ENCODE measurements around the gene TCAP. TPM values are rescaled to one million over a fixed set of nuclear protein-coding genes. Genes with fewer than 3 reads are reported as not detected.

Gene TCAP
- total RNA-seq, 2 donors from 2014 or later: 1.5 to 1.9 TPM

GRCh38 chr17:39617446-39618245 is 47.5 kb upstream of the TCAP start:
- no peaks in the 10 kb centered on the region for H3K9me3 ChIP-seq (ENCODE audit: control insufficient read depth, low read length)
- H3K4me3 ChIP-seq (ENCODE audit: low read length): peak overlapping the region; percentile 71
- Mint-ChIP-seq H3K27me3 (ENCODE audit: insufficient read depth) (peaks cover 94% of the 10 kb centered on the region), H3K9me3 (no peaks in the 10 kb centered on the region), H3K36me3 (ENCODE audit: low read depth) (no peaks in the 10 kb centered on the region), H3K4me3 (peak overlapping the region; percentile 59), H3K4me1 (peaks cover 3% of the 10 kb centered on the region), H3K27ac (no peak overlapping the region)
- 1% methylated on average over 17 to 79 of the region's 79 CpGs for WGBS, 2 experiments (ENCODE audit: insufficient coverage in 1 of 2, insufficient read length in 1 of 2)
- no peak overlapping the region for H3K9ac ChIP-seq (ENCODE audit: extremely low read depth, low read length, poor library complexity, severe bottlenecking)
- H3K27me3 ChIP-seq (ENCODE audit: control insufficient read depth, insufficient read depth, low read length, poor library complexity, severe bottlenecking): peaks cover 87% of the 10 kb centered on the region
- TF ChIP-seq CTCF (conservative IDR thresholded peaks at IDR 0.05): no peak
- H3K27ac ChIP-seq (ENCODE audit: low read depth, low read length): no peak overlapping the region
- H3K36me3 ChIP-seq (ENCODE audit: control insufficient read depth, insufficient read depth, low read length): no peaks in the 10 kb centered on the region
- H3K4me1 ChIP-seq (ENCODE audit: control insufficient read depth, insufficient read depth, low read length): no peaks in the 10 kb centered on the region
- DNase-seq: peak; percentile 80

DNA sequence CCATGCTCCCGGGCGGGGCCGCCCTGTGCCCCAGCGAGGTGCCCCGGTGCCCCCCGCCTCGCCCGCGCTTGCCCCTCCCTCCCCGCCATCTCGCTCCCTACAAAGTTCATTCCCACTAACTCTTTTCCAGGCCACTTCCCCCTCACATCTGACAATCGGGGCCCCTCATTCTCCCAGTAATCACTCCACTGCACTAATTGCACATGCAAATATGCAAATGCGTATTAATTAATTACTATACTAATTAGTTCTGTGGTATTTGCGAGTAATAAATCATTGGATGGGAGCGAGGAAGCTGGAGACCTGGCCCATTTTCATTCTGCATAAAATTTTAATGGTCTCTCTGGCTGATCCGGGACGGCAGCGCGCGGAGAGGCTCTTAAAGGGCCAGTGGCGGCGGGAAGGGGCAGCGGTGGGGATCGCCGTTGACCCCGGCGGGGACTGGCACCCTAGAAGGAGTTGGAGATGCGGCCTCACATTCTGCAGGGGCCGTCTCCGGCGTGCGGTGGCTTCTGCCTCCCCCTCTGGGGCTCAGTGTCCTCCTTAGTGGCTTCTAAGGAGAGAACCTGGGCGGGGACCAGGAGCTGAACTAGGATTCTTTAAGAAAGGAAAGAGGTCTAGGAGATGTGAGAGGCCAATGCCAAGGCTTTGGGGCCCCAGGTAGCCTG is 46.8 kb upstream of the TCAP start:
- no peaks in the 10 kb centered on the region for H3K9me3 ChIP-seq (ENCODE audit: control insufficient read depth, low read length)
- WGBS, 2 experiments (ENCODE audit: insufficient coverage in 1 of 2, insufficient read length in 1 of 2): 0 to 3% methylated on average over 19 to 32 of the region's 33 CpGs
- no peak overlapping the region for H3K9ac ChIP-seq (ENCODE audit: extremely low read depth, low read length, poor library complexity, severe bottlenecking)
- peaks cover 79% of the 10 kb centered on the region for H3K27me3 ChIP-seq (ENCODE audit: control insufficient read depth, insufficient read depth, low read length, poor library complexity, severe bottlenecking)
- Mint-ChIP-seq H3K27me3 (ENCODE audit: insufficient read depth) (peaks cover 88% of the 10 kb centered on the region), H3K27ac (no peak overlapping the region), H3K36me3 (ENCODE audit: low read depth) (no peaks in the 10 kb centered on the region), H3K4me3 (peak overlapping the region; percentile 59), H3K4me1 (peaks cover 3% of the 10 kb centered on the region), H3K9me3 (no peaks in the 10 kb centered on the region)
- H3K36me3 ChIP-seq (ENCODE audit: control insufficient read depth, insufficient read depth, low read length): no peaks in the 10 kb centered on the region
- no peak for TF ChIP-seq CTCF (conservative IDR thresholded peaks at IDR 0.05)
- H3K27ac ChIP-seq (ENCODE audit: low read depth, low read length): no peak overlapping the region
- H3K4me3 ChIP-seq (ENCODE audit: low read length): peak overlapping the region; percentile 71
- peak; percentile 78 for DNase-seq
- H3K4me1 ChIP-seq (ENCODE audit: control insufficient read depth, insufficient read depth, low read length): no peaks in the 10 kb centered on the region

GRCh38 chr17:39618956-39619785 is 46.0 kb upstream of the TCAP start:
- H3K36me3 ChIP-seq (ENCODE audit: control insufficient read depth, insufficient read depth, low read length): no peaks in the 10 kb centered on the region
- no peak overlapping the region for H3K9ac ChIP-seq (ENCODE audit: extremely low read depth, low read length, poor library complexity, severe bottlenecking)
- no peaks in the 10 kb centered on the region for H3K9me3 ChIP-seq (ENCODE audit: control insufficient read depth, low read length)
- no peak for TF ChIP-seq CTCF (conservative IDR thresholded peaks at IDR 0.05)
- no peak overlapping the region for H3K4me3 Mint-ChIP-seq
- peaks cover 87% of the 10 kb centered on the region for H3K27me3 Mint-ChIP-seq (ENCODE audit: insufficient read depth)
- no peak overlapping the region for H3K4me3 ChIP-seq (ENCODE audit: low read length)
- peaks cover 72% of the 10 kb centered on the region for H3K27me3 ChIP-seq (ENCODE audit: control insufficient read depth, insufficient read depth, low read length, poor library complexity, severe bottlenecking)
- no peaks in the 10 kb centered on the region for H3K9me3 Mint-ChIP-seq
- H3K4me1 Mint-ChIP-seq: peaks cover 3% of the 10 kb centered on the region
- no peaks in the 10 kb centered on the region for H3K4me1 ChIP-seq (ENCODE audit: control insufficient read depth, insufficient read depth, low read length)
- no peaks in the 10 kb centered on the region for H3K36me3 Mint-ChIP-seq (ENCODE audit: low read depth)
- 63 to 67% methylated on average over 9 to 13 of the region's 13 CpGs for WGBS, 2 experiments (ENCODE audit: insufficient coverage in 1 of 2, insufficient read length in 1 of 2)
- no peak overlapping the region for H3K27ac ChIP-seq (ENCODE audit: low read depth, low read length)
- no peak for DNase-seq
- no peak overlapping the region for H3K27ac Mint-ChIP-seq

Data from endodermal cell (in vitro differentiated cells).